ENCODE measurements around the gene RUFY3. TPM values are rescaled to one million over a fixed set of nuclear protein-coding genes. Genes with fewer than 3 reads are reported as not detected.
A peak's percentile ranks its signal among the peaks of the same experiment; 100 is the strongest.
"Not testable (repeated sequence)": the region's sequence is repeated elsewhere in the genome, so short reads cannot be mapped to it uniquely, and the experiment has no call there.

RUFY3 gene, protein sequence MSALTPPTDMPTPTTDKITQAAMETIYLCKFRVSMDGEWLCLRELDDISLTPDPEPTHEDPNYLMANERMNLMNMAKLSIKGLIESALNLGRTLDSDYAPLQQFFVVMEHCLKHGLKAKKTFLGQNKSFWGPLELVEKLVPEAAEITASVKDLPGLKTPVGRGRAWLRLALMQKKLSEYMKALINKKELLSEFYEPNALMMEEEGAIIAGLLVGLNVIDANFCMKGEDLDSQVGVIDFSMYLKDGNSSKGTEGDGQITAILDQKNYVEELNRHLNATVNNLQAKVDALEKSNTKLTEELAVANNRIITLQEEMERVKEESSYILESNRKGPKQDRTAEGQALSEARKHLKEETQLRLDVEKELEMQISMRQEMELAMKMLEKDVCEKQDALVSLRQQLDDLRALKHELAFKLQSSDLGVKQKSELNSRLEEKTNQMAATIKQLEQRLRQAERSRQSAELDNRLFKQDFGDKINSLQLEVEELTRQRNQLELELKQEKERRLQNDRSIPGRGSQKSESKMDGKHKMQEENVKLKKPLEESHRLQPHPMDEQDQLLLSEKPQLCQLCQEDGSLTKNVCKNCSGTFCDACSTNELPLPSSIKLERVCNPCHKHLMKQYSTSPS
- polyA plus RNA-seq (ENCODE audit: insufficient read length in 10 of 10), result 100 to 1,000 TPM in 4 of 10 donors, 10 to 100 TPM in 6; 41.9 to 119 (median 66.0) TPM
- long read RNA-seq, donor 1, partial matches to known transcripts, result 0 of 2 reads
- long read RNA-seq, donor 1, other reads (novel, unspliced or antisense), result 0 of 2 reads
- long read RNA-seq, donor 2, result 0 reads
- long read RNA-seq, donor 3, result 0 reads
- long read RNA-seq, donor 4, full-length matches to known transcripts, result 2 of 2 reads
- long read RNA-seq, donor 4, partial matches to known transcripts, result 0 of 2 reads
- long read RNA-seq, donor 4, other reads (novel, unspliced or antisense), result 0 of 2 reads
- long read RNA-seq, donor 5, partial matches to known transcripts, result 6 of 7 reads
- long read RNA-seq, donor 5, other reads (novel, unspliced or antisense), result 0 of 7 reads
- long read RNA-seq, donor 6, partial matches to known transcripts, result 0 of 2 reads
- long read RNA-seq, donor 6, other reads (novel, unspliced or antisense), result 0 of 2 reads
- long read RNA-seq, donor 7, partial matches to known transcripts, result 0 of 1 reads
- long read RNA-seq, donor 7, other reads (novel, unspliced or antisense), result 0 of 1 reads
- long read RNA-seq, donor 8, partial matches to known transcripts, result 0 of 1 reads
- long read RNA-seq, donor 8, other reads (novel, unspliced or antisense), result 0 of 1 reads
- long read RNA-seq, donor 9, result 0 reads

DNA sequence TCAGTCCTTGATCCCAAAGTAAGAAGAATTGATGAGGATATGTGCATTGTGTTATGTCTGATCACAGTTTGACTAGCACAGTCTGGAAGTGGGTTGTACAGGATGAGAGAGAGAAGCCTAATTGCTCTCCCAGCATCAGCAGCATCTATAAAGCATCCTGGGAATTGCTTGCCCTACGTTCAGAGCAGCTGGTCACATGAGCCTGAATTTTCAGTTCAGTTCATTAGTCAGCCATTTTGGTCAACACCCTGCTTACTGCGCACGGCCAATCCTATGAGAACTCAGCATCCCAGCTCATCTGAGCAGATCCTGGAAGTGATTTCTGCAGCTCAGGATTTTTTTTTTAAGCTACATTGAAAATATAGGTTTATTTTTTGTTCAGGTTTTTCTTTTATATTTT, at the start of gene RUFY3:
TSS of gene RUFY3 (plus strand) at position 218 of the 400 bp plus-strand sequence. CDS start 610 bp downstream, outside the sequence.
- DNase-seq, result peak; percentile 85 to 91 (median 88)

DNA sequence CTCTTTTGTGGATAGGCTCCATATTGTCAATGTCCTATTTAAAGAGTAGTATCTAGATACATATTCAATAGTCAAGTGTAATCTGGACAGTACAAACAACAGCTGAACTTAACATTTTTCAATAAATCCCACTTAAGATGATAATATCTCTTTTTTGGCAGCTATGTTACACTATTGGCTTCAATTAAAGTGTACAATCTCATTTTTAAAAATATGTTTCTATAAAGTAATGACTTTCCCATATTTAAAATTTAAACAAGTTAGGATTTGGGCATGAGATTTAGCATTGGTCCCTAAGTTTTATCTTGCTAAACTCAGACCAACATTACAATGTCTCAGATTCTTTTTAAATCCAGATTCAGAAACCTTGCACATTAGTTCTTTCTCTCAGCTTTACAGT, 47.6 kb upstream of the RUFY3 start:
- no peak for DNase-seq

DNA sequence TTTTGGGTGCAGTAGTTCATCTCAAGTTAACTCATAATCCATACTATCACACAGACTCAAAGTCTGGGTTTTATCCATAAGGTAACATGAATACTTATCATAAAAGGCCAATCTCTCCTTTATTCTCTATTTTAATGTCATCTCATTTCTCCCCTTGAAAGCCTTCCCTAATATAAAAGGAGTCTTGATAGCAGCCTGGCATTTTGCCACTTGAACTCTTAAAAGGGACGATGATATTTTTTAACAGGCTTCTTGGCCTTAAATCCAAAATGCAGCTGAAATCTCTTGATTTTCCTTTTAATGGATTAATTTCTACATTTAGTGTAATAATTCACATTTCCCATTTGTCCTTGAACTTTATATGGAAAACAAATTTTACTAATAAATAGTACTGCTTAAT, 47.0 kb upstream of the RUFY3 start:
- no peak for DNase-seq

DNA sequence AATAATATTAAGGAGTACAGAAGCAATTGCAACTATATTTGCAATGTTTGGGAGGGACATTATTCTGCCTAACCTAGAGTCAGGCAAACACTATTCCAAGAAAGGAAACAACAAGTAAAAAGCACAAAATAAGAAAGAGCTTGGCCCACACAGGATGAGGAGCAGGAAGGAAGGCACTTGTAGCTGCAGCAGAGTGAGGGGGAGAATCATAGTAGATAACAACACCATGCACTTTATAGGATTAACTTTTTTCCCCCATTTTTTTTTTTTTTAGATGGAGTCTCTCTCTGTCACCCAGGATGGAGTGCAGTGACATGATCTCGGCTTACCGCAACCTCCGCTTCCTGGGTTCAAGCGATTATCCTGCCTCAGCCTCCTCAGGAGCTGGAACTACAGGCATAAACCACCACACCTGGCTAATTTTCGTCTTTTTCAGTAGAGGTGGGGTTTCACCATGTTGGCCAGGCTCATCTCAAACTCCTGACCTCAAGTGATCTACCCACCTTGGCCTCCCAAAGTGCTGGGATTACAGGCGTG, 45.1 kb upstream of the RUFY3 start:
- no peak for DNase-seq

DNA sequence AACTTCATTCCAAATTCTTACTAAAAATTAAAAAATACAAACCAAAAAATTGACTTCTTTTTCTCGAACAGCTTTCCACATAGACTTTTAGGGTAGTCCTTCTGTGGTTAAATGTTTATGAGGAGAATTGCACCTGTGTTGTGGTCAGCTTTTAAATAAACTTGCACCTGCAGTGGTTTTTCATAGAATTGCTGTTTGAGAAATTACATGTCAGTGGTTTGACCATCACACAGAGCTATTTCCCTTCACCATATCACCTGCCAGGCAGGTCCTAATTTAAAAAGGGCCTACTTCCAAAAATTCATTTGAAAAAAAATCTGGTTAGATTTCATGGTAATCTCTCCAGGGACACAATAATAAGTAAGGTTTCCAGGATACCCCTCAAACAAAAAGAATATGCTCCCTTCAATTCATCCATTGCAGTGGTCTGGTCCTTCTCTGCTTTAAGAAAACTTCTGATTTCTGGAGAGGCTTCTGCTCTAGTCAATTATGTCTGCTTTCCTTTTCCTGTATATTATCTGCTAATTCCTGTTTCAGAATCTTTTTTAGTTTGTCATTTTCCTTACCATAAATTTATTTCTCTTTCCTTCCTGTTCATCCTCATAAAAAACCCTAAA, 43.3 kb upstream of the RUFY3 start:
- DNase-seq, result no peak

DNA sequence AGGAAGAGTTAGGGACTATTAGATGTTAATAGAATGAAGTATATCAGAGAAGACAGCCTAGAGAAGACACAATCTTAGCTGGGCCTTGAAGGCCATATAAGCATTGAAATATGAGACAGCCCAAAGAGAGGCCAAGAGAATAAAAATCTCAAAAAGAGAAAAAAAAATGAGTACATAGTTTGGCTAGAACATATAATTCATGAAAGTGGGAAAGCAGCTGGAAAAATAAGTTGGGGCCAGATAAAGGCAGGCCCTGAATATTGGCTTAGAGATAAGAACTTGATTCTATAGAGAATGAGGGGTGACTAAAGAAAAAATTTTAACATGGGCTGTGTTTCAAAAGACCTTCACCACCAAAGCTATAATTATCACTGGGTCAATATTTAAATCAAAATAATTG, 40.8 kb upstream of the RUFY3 start:
- no peak for DNase-seq

DNA sequence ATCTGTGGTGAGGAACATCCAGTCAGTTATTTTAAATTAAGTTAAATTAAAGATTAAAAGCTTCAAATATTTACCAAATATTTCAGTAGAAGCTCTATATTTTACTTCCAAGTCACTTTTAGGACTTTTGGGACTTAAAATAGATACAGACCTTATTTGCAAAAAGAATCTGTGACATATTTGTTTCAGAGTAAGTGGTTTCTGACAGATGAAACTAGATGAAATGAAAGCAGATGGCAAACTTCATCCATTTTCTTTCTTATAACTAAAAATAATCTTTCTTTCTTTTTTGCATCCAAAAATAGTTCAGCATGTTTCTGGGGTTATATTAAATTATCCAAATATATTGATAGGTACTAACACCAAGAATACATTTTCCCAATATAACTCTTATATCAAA, 40.1 kb upstream of the RUFY3 start:
- no peak for DNase-seq

DNA sequence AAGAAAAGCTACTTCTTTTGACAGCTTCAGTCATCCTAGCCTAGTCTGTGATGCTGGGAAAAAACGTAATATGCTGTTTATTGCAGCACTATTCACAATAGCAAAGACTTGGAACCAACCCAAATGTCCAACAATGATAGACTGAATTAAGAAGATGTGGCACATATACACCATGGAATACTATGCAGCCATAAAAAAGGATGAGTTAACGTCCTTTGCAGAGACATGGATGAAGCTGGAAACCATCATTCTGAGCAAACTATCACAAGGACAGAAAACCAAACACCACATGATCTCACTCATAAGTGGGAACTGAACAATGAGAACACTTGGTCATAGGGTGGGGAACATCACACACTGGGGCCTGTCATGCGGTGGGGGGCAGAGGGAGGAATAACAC, 39.6 kb upstream of the RUFY3 start:
- not testable (repeated sequence) for DNase-seq

DNA sequence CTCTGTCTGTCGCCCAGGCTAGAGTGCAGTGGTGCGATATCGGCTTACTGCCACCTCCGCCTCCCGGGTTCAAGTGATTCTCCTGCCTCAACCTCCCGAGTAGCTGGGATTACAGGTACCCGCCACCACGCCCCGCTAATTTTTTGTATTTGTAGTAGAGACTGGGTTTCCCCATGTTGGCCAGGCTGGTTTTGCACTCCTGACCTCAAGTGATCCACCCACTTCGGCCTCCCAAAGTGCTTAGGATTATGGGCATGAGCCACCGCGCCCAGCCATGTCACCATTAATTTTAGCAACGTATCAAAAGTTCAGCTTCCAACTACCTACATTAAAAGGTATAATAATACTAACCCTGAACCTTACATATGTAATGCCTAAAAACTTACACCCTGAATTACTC, 34.4 kb upstream of the RUFY3 start:
- DNase-seq, result no peak

DNA sequence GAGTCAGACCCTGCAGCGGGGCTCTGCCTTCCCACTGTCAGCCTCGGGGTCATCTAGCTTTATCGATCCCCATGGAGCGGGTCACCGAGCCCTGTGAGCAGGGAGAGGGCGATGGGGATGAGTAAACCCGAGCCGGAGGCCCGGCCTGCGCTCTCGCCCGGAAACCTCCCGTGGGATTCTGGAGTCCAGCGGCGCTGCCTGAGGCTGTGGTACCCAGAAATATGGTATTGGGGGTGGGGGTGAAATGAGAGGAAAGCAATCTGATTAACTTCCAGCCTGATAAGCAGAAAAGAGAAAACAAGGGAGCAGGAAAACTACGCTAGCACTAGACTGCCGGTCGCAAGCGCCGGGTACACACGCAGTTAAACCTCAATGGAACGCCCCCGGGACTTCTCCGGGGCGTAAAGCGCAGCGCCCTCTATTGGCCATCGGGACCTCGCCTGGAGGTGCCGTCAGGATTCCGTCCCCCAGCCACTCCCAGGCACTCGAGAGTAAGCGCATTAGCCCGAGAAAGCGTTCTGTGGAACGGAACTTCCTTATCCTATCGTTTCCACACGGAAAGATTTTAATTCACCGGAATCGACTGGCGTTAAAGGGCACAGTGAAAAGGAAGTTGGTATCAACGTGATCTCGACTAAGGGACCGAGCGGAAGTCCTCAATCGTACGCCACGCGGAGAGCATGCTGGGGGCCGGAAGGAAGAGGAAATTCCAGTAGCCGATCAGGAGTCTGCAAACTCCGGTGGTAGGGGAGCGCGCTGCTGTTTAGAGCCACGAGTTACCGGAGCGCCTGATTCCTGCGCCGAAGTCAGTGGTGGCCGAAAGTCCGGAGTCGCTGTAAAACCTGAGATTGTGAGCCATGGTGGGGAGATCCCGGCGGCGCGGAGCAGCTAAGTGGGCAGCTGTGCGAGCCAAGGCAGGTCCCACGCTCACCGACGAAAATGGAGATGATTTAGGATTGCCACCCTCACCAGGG, 33.7 kb upstream of the RUFY3 start, which contains the start of gene UTP3:
TSS of gene UTP3 (plus strand) at position 712 of the 974 bp plus-strand sequence. CDS start at position 858, 146 bp downstream.
- DNase-seq, result peak; percentile 99 to 100 (median 99)

DNA sequence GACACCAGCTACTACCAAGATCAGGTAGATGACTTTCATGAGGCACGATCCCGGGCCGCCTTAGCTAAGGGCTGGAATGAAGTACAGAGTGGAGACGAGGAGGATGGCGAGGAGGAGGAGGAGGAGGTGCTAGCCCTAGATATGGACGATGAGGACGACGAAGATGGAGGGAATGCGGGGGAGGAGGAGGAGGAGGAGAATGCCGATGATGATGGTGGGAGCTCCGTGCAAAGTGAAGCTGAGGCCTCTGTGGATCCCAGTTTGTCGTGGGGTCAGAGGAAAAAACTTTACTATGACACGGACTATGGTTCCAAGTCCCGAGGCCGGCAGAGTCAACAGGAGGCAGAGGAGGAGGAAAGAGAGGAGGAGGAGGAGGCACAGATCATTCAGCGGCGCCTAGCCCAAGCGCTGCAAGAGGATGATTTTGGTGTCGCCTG, 33.0 kb upstream of the RUFY3 start:
- DNase-seq, result peak in 1 of 3 donors; percentile 22

DNA sequence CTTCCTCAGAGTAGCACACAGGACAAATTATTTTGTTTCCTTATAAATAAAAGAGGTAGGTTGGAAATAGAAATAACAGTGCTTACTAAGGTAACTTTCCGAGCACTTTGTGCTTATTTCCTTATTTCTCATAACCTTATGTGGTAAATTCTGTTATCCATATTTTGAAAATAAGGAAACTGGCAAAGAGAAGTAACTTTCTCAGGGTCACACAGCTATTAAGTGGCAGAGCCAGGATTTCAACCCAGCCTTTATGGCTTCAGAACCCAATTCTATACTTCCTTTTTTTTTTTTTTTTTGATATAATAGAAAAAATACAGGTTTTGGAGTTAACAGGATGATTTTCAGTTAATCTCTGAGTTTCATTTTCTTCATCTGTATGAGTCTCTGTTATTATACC, 30.1 kb upstream of the RUFY3 start:
- no peak for DNase-seq

DNA sequence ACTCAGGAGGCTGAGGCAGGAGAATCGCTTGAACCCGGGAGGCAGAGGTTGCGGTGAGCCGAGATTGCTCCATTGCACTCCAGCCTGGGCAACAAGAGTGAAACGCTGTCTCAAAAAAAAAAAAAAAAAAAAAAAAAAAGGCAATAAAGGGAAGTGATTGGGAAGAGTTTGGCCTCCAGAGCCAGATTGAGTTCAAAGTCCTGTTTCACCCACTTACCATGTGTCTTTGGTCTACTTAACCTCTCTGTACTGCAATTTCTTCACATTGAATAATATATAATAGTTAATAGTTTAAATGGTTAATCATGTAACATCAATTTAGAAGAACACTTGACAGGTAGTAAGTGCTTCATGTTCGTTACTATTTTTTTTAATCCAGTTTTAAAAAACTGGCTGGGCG, 27.1 kb upstream of the RUFY3 start:
- not testable (repeated sequence) for DNase-seq

DNA sequence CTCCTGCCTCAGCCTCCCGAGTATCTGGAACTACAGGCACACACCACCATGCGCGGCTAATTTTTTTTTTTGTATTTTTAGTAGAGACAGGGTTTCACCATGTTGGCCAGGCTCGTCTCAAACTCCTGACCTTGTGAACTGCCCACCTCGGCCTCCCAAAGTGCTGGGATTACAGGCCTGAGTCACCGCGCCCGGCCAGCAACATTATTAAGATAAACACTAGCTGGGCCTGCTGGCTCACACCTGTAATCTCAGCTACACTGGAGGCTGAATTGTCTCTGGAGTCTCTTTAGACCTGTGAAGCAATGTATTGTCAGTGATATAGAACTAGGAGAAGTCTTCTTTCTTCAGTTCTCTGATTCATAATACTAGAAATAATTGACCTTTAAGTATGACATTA, 23.3 kb upstream of the RUFY3 start:
- DNase-seq, result not testable (repeated sequence)

DNA sequence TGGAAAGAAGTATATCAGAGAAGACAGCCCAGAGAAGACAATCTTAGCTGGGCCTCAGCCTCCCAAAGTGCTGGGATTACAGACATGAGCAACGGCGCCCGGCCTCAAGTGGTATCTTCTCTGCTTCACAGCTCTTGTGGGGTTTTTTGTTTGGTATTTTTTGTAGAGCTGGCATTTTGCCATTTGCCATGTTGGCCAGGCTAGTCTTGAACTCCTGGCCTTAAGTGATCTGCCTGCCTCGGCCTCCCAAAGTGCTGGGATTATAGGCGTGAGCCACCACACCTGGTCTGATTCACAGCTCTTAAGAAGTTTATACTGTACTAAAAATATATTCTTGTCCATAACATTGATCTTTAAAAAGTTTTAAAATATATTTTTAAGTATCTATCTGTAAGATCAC, 21.1 kb upstream of the RUFY3 start:
- DNase-seq, result no peak

DNA sequence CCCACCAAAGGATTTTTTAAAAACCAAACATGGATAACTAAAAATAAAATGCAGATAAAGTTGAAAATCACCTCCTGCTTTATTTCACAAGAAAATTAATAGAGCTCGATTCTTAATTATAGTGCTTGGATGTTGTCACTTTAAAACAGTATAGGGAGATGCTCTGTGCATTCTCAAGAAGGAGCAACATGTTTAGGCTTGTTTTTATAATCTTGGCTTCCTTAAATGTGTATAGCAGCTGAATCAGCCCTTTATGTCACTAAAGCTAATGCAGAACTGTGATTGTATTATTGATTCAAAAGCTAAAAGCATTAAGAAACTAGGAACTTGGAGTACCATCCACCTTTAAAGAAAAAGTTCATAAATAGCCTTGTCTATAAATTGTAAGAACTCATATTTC, 20.5 kb upstream of the RUFY3 start:
- no peak for DNase-seq

DNA sequence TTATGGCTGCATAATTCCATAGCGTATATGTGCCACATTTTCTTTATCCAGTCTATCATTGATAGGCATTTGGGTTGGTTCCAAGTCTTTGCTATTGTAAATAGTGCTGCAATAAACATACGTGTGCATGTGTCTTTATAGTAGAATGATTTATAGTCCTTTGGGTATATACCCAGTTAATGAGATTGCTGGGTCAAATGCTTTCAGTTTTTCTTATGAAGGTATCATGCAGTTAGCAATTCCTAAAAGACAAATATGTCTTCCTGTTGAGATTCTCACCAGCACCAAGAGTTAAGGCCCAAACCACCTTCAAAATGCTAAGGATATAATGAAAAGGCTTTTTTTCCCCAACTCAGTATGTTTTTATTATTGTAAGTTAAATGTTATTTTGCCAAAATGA, 19.2 kb upstream of the RUFY3 start:
- not testable (repeated sequence) for DNase-seq

DNA sequence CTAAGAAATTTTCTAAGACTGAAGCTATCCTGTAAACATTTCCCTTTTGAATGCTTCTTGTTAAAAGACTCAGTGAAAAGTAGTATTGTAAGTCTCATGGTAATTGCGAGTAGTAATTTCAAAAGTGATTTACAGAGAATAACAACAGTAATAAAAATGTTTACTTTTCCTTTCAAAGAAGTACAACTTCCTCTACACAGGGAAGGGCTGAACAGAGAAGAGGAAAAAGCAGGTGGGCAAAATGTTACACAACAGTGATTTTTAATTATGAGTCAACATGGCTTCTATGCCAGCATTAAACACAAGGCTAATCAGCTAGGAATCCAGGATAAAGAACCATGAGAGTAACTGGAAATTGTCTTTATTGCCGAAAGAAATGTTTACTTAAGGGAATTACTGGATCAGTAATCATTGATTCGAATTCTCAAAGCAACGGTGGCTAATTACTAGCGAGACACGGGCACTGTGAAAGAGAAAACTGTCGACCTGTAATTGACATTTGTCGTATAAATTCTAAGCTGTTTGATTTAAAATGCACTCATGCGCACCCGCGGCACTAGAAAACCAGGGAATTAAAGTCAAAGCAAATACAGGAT, 18.0 kb upstream of the RUFY3 start:
- DNase-seq, result peak in 1 of 3 donors; percentile 23

DNA sequence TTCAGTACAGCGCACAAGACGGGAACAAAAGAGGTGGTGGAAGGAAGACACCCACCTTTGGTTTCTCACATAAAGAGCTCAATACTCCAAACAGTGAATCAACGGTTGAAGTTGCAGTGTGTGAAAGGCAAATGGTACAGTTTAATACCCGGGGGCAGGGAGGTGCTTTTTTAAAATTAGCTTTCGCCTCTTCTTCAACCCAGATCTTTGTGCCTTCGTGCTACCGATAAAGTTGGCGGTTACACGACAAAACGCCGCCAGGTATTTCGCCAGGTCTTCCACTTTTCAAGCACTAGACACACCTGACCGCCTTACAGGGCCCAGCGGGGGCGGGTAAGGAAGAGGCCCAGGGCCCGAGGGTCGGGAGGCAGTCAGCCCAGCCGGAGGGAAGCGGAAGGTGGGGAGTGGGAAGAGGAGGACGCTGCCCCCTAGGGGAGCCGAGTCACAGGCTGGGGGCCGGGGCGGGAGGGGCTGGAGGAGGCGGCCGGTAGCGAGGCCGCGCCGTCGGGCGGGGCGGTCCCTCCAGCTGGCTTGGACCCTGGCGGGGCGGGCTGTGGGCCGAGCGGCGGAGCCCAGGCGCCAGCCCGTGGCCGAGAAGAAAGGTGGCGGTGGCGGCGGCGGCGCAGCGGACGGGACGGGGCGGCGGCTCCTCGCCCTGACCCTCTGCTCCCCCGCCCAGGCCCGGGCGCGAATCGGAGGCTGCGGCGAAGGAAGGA, 17.4 kb upstream of the RUFY3 start:
- DNase-seq, result peak; percentile 74 to 92 (median 85)
